BLaER1 (cell line): ENCODE data around the gene ERC2.

Experiments used
- H3K27ac ChIP-seq: shearing (Covaris generic); formaldehyde crosslinking; 2 replicates; pipeline ENCODE4 v1.8.1; 2022
- H3K27me3 ChIP-seq: shearing (Covaris generic); formaldehyde crosslinking; 2 replicates; pipeline ENCODE4 v1.8.1; 2022
- H3K36me3 ChIP-seq: shearing (Covaris generic); formaldehyde crosslinking; 2 replicates; pipeline ENCODE4 v1.8.1; 2022
- H3K4me1 ChIP-seq: shearing (Covaris generic); formaldehyde crosslinking; 2 replicates; pipeline ENCODE4 v1.8.1; 2022
- H3K4me2 ChIP-seq: shearing (Covaris generic); formaldehyde crosslinking; 2 replicates; pipeline ENCODE4 v1.8.1; 2022
- H3K4me3 ChIP-seq: shearing (Covaris generic); formaldehyde crosslinking; 2 replicates; pipeline ENCODE4 v1.8.1; 2022
- H3K9ac ChIP-seq: shearing (Covaris generic); formaldehyde crosslinking; 2 replicates; pipeline ENCODE4 v1.8.1; 2022
- H3K9me3 ChIP-seq: shearing (Covaris generic); formaldehyde crosslinking; 2 replicates; pipeline ENCODE4 v1.8.1; 2022
- H4K20me1 ChIP-seq: shearing (Covaris generic); formaldehyde crosslinking; 2 replicates; pipeline ENCODE4 v1.8.1; 2022
- Cebpa-rat ChIP-seq: shearing (Covaris generic); IDR thresholded peaks from 2 replicates; pipeline ENCODE4 v1.8.1; 2022

ERC2 gene

GRCh38 chr3:55771503-55771902, 696.8 kb downstream of the ERC2 start:
- no peak overlapping the region for H3K27ac ChIP-seq
- no peak for TF ChIP-seq Cebpa-rat
- no peak overlapping the region for H3K4me3 ChIP-seq

GRCh38 chr3:55770077-55770476, 698.2 kb downstream of the ERC2 start:
- H3K27me3 ChIP-seq, result no peaks in the 10 kb centered on the region

More at GRCh38 chr3:55771503-55771902, 696.8 kb downstream of the ERC2 start:
- H3K9ac ChIP-seq, result no peak overlapping the region
- H3K4me2 ChIP-seq, result no peak overlapping the region
- no peaks in the 10 kb centered on the region for H3K9me3 ChIP-seq
- no peaks in the 10 kb centered on the region for H3K36me3 ChIP-seq
- H3K4me1 ChIP-seq, result no peaks in the 10 kb centered on the region
- no peaks in the 10 kb centered on the region for H3K27me3 ChIP-seq
- H4K20me1 ChIP-seq, result no peaks in the 10 kb centered on the region

GRCh38 chr3:55766753-55767152, 701.5 kb downstream of the ERC2 start:
- Histone ChIP-seq H3K36me3 (no peaks in the 10 kb centered on the region), H3K9ac (no peak overlapping the region)
- TF ChIP-seq Cebpa-rat, result no peak

More at GRCh38 chr3:55770077-55770476, 698.2 kb downstream of the ERC2 start:
- TF ChIP-seq Cebpa-rat, result no peak
- H3K4me3 ChIP-seq, result no peak overlapping the region
- no peak overlapping the region for H3K4me2 ChIP-seq
- no peaks in the 10 kb centered on the region for H3K9me3 ChIP-seq
- no peaks in the 10 kb centered on the region for H4K20me1 ChIP-seq
- no peak overlapping the region for H3K9ac ChIP-seq
- H3K4me1 ChIP-seq, result no peaks in the 10 kb centered on the region
- no peaks in the 10 kb centered on the region for H3K36me3 ChIP-seq
- no peak overlapping the region for H3K27ac ChIP-seq

GRCh38 chr3:55765906-55766701, 702.2 kb downstream of the ERC2 start:
- no peak overlapping the region for H3K4me2 ChIP-seq
- no peak overlapping the region for H3K27ac ChIP-seq
- no peak overlapping the region for H3K9ac ChIP-seq
- TF ChIP-seq Cebpa-rat, result no peak
- H3K27me3 ChIP-seq, result no peaks in the 10 kb centered on the region
- H3K4me3 ChIP-seq, result no peak overlapping the region
- H3K4me1 ChIP-seq, result no peaks in the 10 kb centered on the region
- no peaks in the 10 kb centered on the region for H3K36me3 ChIP-seq
- no peaks in the 10 kb centered on the region for H3K9me3 ChIP-seq
- H4K20me1 ChIP-seq, result no peaks in the 10 kb centered on the region

More at GRCh38 chr3:55766753-55767152, 701.5 kb downstream of the ERC2 start:
- H3K4me2 ChIP-seq, result no peak overlapping the region
- H3K9me3 ChIP-seq, result no peaks in the 10 kb centered on the region
- no peaks in the 10 kb centered on the region for H3K27me3 ChIP-seq
- H3K4me1 ChIP-seq, result no peaks in the 10 kb centered on the region
- H3K4me3 ChIP-seq, result no peak overlapping the region
- H4K20me1 ChIP-seq, result no peaks in the 10 kb centered on the region
- H3K27ac ChIP-seq, result no peak overlapping the region

GRCh38 chr3:55765398-55765797, 702.9 kb downstream of the ERC2 start:
- Histone ChIP-seq H3K9ac (no peak overlapping the region), H3K4me2 (no peak overlapping the region), H3K27ac (no peak overlapping the region), H3K4me3 (no peak overlapping the region), H3K4me1 (no peaks in the 10 kb centered on the region), H3K27me3 (no peaks in the 10 kb centered on the region), H3K36me3 (no peaks in the 10 kb centered on the region), H4K20me1 (no peaks in the 10 kb centered on the region), H3K9me3 (no peaks in the 10 kb centered on the region)
- no peak for TF ChIP-seq Cebpa-rat

- no peak overlapping the region for H3K4me3 ChIP-seq
- H3K4me2 ChIP-seq, result no peak overlapping the region
- H3K4me1 ChIP-seq, result peaks cover 9% of the 10 kb centered on the region; the same call in 1 of the 2 replicates
- no peak for TF ChIP-seq Cebpa-rat
- H4K20me1 ChIP-seq, result no peaks in the 10 kb centered on the region
- H3K9me3 ChIP-seq, result no peaks in the 10 kb centered on the region
- no peak overlapping the region for H3K27ac ChIP-seq
- no peaks in the 10 kb centered on the region for H3K27me3 ChIP-seq
- no peaks in the 10 kb centered on the region for H3K36me3 ChIP-seq
- no peak overlapping the region for H3K9ac ChIP-seq
Observed at GRCh38 chr3:55756976-55757375, 711.3 kb downstream of the ERC2 start.

- Histone ChIP-seq H4K20me1 (no peaks in the 10 kb centered on the region), H3K4me3 (no peak overlapping the region), H3K9me3 (no peaks in the 10 kb centered on the region), H3K4me1 (peaks cover 9% of the 10 kb centered on the region; the same call in 1 of the 2 replicates), H3K9ac (no peak overlapping the region), H3K4me2 (no peak overlapping the region), H3K27me3 (no peaks in the 10 kb centered on the region), H3K27ac (no peak overlapping the region), H3K36me3 (no peaks in the 10 kb centered on the region)
- TF ChIP-seq Cebpa-rat, result no peak
Observed at GRCh38 chr3:55755516-55756205, 712.6 kb downstream of the ERC2 start.

- H3K27me3 ChIP-seq, result no peaks in the 10 kb centered on the region
- H3K36me3 ChIP-seq, result no peaks in the 10 kb centered on the region
- no peak overlapping the region for H3K4me3 ChIP-seq
- H3K4me2 ChIP-seq, result no peak overlapping the region
- H3K27ac ChIP-seq, result no peak overlapping the region
- no peaks in the 10 kb centered on the region for H4K20me1 ChIP-seq
- no peaks in the 10 kb centered on the region for H3K4me1 ChIP-seq
- H3K9ac ChIP-seq, result no peak overlapping the region
- no peak for TF ChIP-seq Cebpa-rat
- no peaks in the 10 kb centered on the region for H3K9me3 ChIP-seq
Observed at GRCh38 chr3:55752911-55753310, 715.4 kb downstream of the ERC2 start.

- TF ChIP-seq Cebpa-rat, result no peak
- Histone ChIP-seq H3K36me3 (no peaks in the 10 kb centered on the region), H4K20me1 (no peaks in the 10 kb centered on the region), H3K9me3 (no peaks in the 10 kb centered on the region), H3K9ac (no peak overlapping the region), H3K27ac (no peak overlapping the region), H3K4me2 (no peak overlapping the region), H3K4me3 (no peak overlapping the region), H3K27me3 (no peaks in the 10 kb centered on the region), H3K4me1 (no peaks in the 10 kb centered on the region)
Observed at GRCh38 chr3:55751730-55752129, 716.5 kb downstream of the ERC2 start.

- no peaks in the 10 kb centered on the region for H3K9me3 ChIP-seq
- TF ChIP-seq Cebpa-rat, result no peak
- H3K4me3 ChIP-seq, result no peak overlapping the region
- no peaks in the 10 kb centered on the region for H3K36me3 ChIP-seq
- H3K27me3 ChIP-seq, result no peaks in the 10 kb centered on the region
- no peaks in the 10 kb centered on the region for H4K20me1 ChIP-seq
- no peak overlapping the region for H3K4me2 ChIP-seq
- no peak overlapping the region for H3K27ac ChIP-seq
- no peak overlapping the region for H3K9ac ChIP-seq
- no peaks in the 10 kb centered on the region for H3K4me1 ChIP-seq
Observed at GRCh38 chr3:55750525-55750924, 717.7 kb downstream of the ERC2 start.
